NCI-H1436 (cell line): ENCODE data around the gene ACOT7.

Source experiments
- DNase-seq: peaks from one replicate; lab custom pipeline; 2025; lab: John Stamatoyannopoulos, UW

Gene ACOT7

GRCh38 chr1:6268415-6268814 is 125.2 kb downstream of the ACOT7 start:
- DNase-seq, result no peak

GRCh38 chr1:6267686-6268322 is 125.8 kb downstream of the ACOT7 start:
- no peak for DNase-seq

GRCh38 chr1:6266641-6267040 is 126.9 kb downstream of the ACOT7 start:
- DNase-seq, result no peak

GRCh38 chr1:6265151-6265550 is 128.4 kb downstream of the ACOT7 start:
- no peak for DNase-seq

GRCh38 chr1:6263716-6264115 is 129.9 kb downstream of the ACOT7 start:
- no peak for DNase-seq

GRCh38 chr1:6262555-6263420 is 130.8 kb downstream of the ACOT7 start:
- DNase-seq, result no peak

GRCh38 chr1:6261615-6261995 is 132.0 kb downstream of the ACOT7 start:
- no peak for DNase-seq

- DNase-seq, result no peak
Measured at GRCh38 chr1:6260961-6261614, 132.5 kb downstream of the ACOT7 start, which contains the start of gene GPR153. GPR153 (minus strand) TSS chr1:6261098; CDS start chr1:6254905, 6,193 bp downstream.

- DNase-seq, result peak; percentile 20
Measured at GRCh38 chr1:6260433-6260934, 133.1 kb downstream of the ACOT7 start.

GRCh38 chr1:6259491-6260362 is 133.8 kb downstream of the ACOT7 start:
- DNase-seq, result peak; percentile 66

- no peak for DNase-seq
Measured at GRCh38 chr1:6258675-6259074, 134.9 kb downstream of the ACOT7 start.

GRCh38 chr1:6257541-6258069 is 136.0 kb downstream of the ACOT7 start:
- no peak for DNase-seq

- DNase-seq, result no peak
Measured at GRCh38 chr1:6256645-6257044, 136.9 kb downstream of the ACOT7 start.

GRCh38 chr1:6254691-6255090 is 138.9 kb downstream of the ACOT7 start:
- no peak for DNase-seq

GRCh38 chr1:6253380-6253779 is 140.2 kb downstream of the ACOT7 start:
- no peak for DNase-seq

GRCh38 chr1:6252374-6252710 is 141.2 kb downstream of the ACOT7 start:
- no peak for DNase-seq

- DNase-seq, result no peak
Measured at GRCh38 chr1:6251681-6252373, 141.7 kb downstream of the ACOT7 start.

- no peak for DNase-seq
Measured at GRCh38 chr1:6251233-6251632, 142.3 kb downstream of the ACOT7 start.

- peak; percentile 20 for DNase-seq
Measured at GRCh38 chr1:6249739-6250689, 143.6 kb downstream of the ACOT7 start.
